Myocyte (in vitro differentiated cells): ENCODE measurements around the gene CDA. TPM values are rescaled to one million over a fixed set of nuclear protein-coding genes. Genes with fewer than 3 reads are reported as not detected.

Experiments
- DNase-seq: peaks from one replicate; pipeline ENCODE4 v3.0.0-alpha.2; 2012; ENCODE audit warnings: low read depth
- total RNA-seq: library from RNA; depleted of rRNA; stranded (reverse); fragments of >200 nt; gene quantifications from 2 replicates; pipeline ENCODE4 v1.2.3, GENCODE V29; 2014

CDA gene
- total RNA-seq, 1 donor from 2014 or later = 0.16 TPM

DNA sequence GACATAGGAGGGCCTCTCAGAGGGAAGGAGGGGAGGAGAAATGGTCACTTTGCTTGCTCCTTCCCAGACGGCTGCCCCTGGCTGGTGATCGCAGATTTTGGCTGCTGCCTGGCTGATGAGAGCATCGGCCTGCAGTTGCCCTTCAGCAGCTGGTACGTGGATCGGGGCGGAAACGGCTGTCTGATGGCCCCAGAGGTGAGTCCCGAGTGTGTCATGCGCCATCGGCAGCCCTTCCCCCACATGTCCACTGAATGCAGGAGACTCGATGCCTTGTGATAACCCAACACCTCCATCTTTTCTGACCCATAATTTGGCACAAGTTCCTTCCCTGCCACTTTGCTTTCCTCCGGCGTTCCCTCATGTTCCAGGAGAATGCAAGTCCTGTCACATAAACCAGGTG, 59.5 kb downstream of the CDA start:
- DNase-seq = no peak

DNA sequence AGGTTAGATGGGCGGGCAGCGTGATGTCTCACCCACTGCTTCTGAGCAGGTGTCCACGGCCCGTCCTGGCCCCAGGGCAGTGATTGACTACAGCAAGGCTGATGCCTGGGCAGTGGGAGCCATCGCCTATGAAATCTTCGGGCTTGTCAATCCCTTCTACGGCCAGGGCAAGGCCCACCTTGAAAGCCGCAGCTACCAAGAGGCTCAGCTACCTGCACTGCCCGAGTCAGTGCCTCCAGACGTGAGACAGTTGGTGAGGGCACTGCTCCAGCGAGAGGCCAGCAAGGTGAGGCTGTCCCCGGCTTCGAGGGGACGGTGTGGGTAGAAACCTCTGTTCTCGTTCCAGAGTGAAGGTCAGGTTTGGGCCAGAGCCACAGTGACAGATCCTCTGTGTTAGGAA, 60.0 kb downstream of the CDA start:
- DNase-seq = no peak

DNA sequence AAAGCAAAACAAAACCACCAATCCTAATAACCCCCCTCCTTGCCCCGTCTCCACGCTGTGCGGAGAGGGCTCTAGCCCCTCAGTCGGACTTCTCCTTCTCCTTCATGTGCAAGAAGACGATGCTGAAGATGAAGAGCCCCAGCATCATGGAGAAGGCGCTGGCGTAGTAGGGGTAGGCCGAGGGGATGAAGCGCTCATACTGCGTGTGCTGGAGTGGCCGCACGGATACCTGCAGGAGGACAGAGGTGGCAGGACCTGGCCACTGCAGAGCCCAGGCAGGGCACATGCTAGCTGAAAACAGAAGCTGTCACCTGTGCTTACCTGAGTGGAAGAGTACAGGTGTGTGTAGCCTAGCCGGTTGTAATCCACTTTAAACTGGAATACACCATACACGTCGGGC, 63.4 kb downstream of the CDA start:
- no peak for DNase-seq

DNA sequence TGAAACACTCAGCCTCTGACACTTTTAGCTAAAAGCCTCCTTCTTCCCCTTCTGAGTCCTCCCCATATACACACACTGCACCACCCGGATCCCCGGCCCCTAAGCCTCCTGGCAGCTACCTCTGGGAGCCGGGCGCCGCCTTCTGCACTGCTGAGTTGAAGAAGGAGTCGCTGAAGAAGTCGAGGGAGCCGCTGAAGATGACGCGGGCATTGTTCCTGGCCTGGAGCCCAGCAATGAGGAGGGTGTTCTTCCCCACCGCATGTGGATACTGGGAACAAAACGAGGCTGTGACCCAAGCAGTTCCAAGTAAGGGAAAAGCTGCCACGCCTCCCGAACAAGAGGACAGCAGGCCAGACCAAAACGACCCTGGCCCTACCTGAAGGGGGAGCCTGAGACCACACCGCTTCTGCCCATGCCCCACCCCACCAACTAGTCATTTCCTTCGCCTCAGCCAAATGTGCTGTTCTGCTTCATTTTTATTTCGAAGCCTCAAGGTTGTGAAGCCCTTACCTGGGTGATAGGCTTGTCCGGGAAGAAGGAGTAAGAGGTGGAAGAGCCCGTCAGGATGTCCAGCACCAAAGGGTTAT, 65.3 kb downstream of the CDA start:
- DNase-seq = no peak

DNA sequence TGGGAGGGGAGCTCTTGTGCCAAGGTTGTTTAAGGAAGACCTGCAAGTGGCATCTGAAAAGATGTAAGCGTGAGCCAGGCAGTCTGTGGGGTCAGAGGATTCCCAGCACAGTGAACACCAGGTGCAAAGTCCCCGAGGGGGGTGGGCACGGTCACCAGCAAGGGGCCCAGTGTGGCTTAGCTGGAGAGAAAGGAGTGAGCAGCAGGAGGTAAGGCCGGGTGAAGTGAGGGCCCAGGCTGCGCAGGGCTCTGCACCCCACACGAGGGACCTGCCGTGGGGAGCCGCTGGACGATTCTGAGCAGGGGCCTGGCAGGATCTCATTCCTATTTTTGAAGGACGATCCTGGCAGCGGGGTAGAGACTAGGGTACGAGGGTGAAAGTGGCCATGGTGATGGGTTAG, 68.1 kb downstream of the CDA start:
- no peak for DNase-seq

DNA sequence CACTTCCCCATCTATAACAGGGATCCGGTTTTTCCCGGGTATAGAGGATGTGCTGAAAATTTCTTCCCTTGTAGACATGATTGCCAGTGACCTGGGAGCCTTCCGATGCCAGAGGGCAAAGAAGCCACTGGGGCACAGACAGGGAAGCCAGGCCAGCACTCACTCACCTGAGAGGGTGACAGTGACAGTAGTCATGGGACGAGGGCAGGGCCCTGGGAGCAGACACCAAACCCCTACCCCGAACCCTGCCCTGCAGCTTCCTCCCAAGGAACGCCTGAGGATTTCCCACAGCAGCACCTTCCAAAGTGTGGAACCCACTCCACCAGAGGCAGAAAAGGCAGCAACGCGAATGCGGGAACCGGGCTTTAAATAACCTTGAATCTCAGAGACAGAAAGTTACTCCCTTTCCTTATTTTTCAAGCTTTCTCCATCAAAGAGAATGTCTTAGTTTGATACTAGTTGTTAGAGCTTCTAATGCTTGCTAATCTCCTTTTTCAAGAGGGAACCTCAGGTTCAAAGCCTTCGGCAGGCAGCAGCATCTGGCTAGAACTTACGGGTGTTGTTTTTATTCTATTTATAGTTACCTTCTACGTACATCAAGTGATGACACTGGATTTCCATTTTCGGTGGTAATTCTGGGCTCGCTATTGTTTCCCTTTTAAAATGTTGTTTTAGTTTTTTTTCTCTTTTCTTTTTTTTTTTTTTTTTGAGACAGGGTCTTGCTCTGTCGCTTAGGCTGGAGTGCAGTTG, 69.4 kb downstream of the CDA start:
- no peak for DNase-seq

DNA sequence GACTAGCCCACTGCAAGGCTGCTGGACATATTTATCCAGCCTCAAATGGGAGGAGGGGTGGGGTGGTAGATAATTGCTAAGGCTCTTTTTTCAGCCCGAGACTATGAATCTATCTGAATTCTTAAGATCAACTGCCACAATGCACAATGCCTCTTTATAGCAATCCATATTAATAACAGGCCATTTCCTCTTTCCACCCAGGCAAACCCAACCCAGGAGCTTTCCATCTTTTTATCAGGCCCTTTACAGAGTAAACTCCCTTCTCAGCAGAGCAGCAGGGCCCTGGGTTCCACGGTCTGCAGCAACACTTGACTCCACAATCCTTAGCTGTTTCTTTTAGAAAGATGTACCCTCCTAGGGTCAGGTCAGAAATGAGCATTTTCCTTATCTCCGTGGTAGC, 71.5 kb downstream of the CDA start:
- DNase-seq = no peak

DNA sequence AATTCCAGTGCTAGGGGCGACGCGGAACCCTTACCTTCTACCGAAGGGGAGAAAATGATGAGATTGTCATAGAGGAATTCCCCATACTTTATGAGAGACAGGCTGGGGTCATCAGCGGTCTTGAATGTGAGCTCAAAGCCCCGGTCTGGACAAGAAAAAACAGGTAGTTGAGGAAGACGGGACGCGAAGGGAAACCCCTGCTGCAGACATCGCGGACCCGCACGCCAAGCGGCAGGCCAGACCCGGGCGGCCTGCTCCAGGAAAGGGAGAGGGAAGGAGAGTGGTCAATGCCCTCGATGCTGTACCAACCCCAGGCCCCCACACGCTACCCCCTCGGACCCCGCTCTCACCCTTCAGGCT, 71.9 kb downstream of the CDA start:
- DNase-seq = no peak

DNA sequence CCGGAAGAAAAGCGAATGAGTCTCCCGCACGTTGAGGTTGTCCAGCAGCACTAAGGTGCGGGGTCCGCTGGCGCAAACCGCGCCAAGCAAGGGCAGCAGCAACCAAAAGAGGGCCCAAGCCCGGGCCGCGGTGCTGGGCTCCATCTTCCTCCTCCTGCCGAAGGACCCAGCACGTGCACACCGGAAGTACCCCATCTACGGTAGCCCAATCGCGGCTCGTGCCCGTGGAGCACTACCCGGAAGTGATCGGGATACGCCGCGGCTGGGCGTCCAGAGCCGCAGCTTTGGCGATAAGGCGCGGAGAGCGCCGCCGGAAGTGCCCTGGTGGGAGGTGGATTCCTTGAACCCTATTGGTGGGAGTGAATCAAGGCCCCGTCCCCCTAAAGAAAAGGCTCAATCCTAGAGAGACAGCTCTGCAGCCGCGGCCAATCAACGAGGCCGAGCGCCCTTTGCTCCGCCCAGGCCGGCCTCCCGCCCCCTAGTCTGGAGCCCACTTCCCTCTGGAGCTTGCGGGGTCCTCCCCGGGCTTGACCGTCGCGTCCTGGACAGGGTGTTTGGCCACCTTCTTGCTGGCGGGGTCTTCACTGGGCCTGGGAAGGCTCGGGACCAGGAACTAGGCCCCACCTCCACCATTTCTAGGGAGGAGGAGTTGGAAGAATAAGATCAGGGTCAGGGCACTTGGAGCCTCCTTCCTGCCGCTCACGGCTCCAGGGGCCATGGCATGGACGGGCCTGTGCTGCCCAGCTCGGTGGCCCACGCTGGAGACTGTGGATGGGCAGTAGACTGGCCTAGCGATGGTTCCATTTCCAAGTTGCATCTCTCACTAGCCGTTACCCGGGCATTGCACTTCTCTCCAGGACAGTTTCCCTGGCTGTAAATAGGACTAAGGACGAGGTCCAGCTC, 72.6 kb downstream of the CDA start, which contains the start of gene DDOST:
Gene DDOST, minus strand, starts transcription at position 163 of the 903 bp plus-strand sequence. Its CDS starts 19 bp downstream, at position 144.
- peak; percentile 99 for DNase-seq

DNA sequence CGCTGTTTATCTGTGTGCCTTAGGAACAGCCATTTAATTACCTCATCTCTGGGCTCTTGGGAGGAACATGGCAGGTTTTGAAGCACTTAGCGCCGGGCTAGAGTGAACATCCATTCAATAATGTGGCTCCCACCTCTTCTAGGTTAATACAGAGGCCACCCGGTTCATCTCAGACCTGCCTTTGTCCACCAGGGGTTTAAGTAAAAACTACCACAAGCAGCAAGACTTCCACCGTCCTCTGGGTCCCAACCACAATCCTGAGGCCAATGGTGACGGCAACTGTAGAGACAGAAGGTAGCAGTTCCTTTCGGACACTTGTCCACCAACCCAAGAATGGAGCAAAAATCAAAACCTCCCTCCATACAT, 73.2 kb downstream of the CDA start:
- no peak for DNase-seq

DNA sequence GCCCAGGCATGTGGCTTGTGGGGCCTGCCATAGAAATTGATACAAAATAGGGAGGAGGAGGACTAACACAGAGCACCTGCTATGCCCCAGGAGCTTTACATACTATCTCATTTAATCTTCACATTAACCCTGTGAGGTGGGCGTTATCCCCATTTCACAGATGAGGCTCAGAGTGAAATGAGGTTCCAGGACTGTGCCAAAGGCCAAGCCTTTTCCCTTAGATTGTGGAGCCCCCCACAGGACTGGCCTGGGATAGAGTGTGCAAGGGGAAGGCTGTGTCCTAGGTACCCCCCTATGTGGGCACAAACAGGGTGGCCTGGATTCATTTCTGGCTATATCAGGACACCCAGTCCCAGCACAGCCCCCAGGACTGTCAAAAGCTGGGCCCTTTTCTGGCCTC, 74.5 kb downstream of the CDA start:
- DNase-seq = no peak

DNA sequence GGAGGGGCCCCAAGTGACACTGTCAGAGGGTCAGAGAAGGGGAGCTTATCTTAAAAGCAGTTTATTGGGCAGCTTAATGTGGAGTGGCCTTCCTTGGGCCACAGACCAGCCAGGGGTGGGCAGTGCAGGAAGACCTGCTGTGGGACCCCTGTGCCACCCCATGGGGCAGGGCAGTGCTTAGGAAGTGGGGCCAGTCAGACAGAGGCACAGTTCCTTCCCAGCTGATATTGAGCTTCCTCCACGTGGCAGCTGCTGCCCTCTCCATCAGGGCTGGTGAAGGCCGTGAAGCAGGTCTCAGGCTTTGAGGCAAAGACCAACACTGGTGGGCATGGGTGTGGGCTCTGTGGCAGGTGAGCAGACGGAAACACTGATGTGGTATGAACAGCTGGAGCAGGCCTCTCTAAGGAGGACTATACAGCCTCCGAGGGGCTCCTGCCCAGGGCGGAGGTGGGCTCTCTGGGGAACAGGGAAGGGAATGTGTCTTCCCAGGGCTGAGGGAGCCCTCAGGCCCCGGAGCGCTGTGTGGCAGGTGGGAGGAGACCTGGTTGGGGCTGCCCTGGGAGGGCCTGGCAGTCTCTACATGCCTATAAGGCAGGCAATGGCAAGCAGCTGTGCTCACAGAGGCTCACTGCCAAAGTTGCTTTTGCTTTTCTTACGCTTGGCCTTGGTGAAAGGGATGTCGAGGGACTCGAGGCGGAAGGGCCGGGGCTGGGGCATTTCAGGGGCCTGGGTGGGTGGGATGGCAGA, 75.2 kb downstream of the CDA start:
- DNase-seq = no peak

DNA sequence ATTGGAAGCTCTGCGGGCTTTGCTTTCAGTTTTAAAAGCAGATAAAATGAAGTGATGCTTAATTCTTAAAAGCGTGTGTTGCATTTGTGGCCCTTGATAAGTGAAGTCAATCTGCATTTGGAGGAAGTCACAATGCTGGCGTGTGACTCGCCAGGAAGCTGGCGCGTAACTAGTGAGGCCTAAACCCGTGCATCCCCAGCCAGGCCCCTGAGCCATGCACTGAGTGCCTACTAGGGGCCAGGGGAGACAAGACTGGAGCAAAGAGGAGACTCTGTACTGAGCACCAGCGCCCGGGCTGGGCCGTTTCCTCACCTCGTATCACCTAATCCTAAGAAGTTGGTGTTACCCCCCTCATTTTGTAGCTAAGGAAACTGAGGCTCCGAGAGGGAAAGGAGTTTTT, 76.8 kb downstream of the CDA start:
- DNase-seq = no peak

DNA sequence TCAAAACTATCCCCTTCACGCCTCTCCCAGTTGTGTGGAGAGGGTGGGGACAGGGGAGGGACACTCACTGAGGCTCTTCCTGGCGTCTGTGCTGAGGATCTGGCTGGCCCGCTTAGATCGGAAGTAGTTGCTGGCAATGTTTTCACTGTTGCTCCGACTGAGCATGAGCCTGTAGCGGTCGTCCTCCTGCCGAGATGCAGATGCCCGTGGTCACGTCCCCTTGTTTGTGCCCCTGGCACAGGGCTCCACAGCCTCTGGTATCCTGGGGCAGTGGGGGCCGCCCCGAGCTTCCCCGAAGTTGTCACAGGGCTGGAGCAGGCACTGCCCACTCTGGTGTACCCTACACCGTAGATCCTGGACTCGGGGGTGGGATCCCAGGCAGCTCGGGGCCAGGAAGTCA, 77.2 kb downstream of the CDA start:
- no peak for DNase-seq

DNA sequence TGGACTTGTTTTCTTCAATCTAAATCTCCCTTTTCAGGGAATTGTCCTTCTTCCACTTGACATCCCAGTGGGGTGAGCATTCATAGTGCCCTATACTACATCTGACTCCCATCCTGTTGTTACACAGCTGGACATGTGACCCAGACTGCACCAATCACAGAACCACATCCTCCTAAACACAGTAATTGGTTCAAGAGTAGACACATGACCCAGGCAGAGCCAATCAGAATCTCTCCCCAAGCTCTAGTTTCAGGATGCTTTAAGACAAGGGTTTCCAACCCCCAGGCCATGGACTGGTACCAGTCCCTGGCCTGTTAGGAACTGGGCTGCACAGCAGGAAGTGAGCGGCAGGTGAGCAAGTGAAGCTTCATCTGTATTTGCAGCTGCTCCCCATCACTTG, 77.9 kb downstream of the CDA start:
- DNase-seq = no peak

Other genes starting within 250 kb of the CDA start
- 8.4 and 11.4 TPM in 2 replicates for gene CAMK2N1, start 102.9 kb upstream of the CDA start, total RNA-seq
- 37.6 and 42.4 TPM in 2 replicates for gene MUL1, start 80.9 kb upstream of the CDA start, total RNA-seq
- gene FAM43B, start 36.5 kb upstream of the CDA start, total RNA-seq = 0.08 TPM in 1 of 2 replicates, not detected in the other
- 115 and 127 TPM in 2 replicates for gene PINK1, start 44.4 kb downstream of the CDA start, total RNA-seq
- gene DDOST, start 72.3 kb downstream of the CDA start, total RNA-seq = 184 and 204 TPM in 2 replicates
- gene KIF17, start 128.9 kb downstream of the CDA start, total RNA-seq = 0.10 and 0.19 TPM in 2 replicates
- 0.47 and 1.5 TPM in 2 replicates for gene SH2D5, start 143.6 kb downstream of the CDA start, total RNA-seq
- 137 and 155 TPM in 2 replicates for gene HP1BP3, start 198.2 kb downstream of the CDA start, total RNA-seq